Measurements from ENCODE around the gene OSBPL6. TPM values are rescaled to one million over a fixed set of nuclear protein-coding genes. Genes with fewer than 3 reads are reported as not detected.

Gene OSBPL6
- total and polyA plus RNA-seq, 2 of the 13 experiments (the other 11 are each of a cell fraction or from before 2014, with no cell fraction given), result 0.03 to 0.11 TPM

DNA sequence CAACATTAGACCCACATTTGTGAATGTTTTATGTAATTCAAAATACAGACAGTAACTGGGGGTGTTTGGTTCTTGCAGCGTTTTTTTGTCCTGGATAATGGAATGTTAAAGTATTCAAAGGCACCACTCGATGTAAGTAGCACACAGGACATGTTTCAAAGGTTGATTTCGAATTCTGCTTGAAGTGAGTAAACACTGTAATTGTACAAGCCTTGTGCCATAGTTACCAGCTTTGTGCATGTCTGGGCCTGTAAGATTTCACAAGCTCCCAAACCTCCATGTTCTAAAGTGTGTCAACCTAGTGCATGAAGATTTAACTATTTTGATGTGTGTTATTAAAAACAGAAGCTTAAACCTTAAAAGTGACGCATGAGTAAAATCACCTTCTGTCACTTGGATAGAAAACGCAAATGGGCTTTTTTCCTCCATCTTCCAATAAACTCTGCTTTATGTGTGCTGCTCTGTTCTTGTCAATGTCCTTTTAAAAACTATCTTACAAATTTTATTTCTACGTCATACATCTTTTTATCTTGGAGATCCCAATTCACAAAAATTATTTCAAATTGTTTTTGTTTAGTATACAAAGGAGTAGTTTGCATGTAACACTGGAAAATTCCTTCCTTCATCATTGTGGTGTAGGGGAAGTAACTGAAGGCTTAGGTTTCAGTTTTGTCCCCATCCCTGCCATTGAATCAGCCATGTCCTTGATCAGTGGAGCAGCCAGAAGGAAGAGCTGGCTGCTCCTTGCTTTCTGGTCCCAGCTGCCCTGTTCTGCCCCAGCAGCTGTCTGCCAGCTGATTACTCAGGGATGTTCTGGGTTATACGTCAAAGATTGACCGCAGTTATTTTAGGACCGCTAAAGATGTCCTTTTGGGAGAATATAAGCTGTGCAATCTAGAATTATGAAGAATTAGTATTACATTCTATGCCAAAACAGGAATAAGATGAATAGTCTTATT, 137.4 kb downstream of the OSBPL6 start (continued):
- TF ChIP-seq HOXA7 (CRISPR knock-in tag; IDR thresholded peaks at IDR 0.05) (no peak), ZNF503 (CRISPR knock-in tag; IDR thresholded peaks at IDR 0.05) (no peak), CENPX (CRISPR knock-in tag; IDR thresholded peaks at IDR 0.05) (no peak), BHLHE40 (IDR thresholded peaks at IDR 0.05; ENCODE audit: low read length) (no peak), ZFP36L1 (CRISPR knock-in tag; IDR thresholded peaks at IDR 0.05) (no peak), TCF7 (IDR thresholded peaks at IDR 0.05; ENCODE audit: low read depth) (0 out of 2 replicates have a peak, but pooled peaks have one; percentile 12), CHD2 (IDR thresholded peaks at IDR 0.05; ENCODE audit: low read depth, low read length) (no peak), MLLT10 (CRISPR knock-in tag; IDR thresholded peaks at IDR 0.05) (no peak), ATF7 (IDR thresholded peaks at IDR 0.05) (no peak), ATF7 (CRISPR knock-in tag; IDR thresholded peaks at IDR 0.05) (no peak), PITX1 (CRISPR knock-in tag; IDR thresholded peaks at IDR 0.05) (no peak), ZBTB21 (CRISPR knock-in tag; IDR thresholded peaks at IDR 0.05) (no peak), ZGPAT (CRISPR knock-in tag; IDR thresholded peaks at IDR 0.05) (no peak), ZNF644 (CRISPR knock-in tag; IDR thresholded peaks at IDR 0.05; ENCODE audit: low read depth) (peak; percentile 51), HNF1A (IDR thresholded peaks at IDR 0.05; ENCODE audit: low read depth) (no peak), HNF1A (CRISPR knock-in tag; IDR thresholded peaks at IDR 0.05; ENCODE audit: borderline replicate concordance) (no peak), ZNF605 (CRISPR knock-in tag; IDR thresholded peaks at IDR 0.05) (no peak), SP1 (IDR thresholded peaks at IDR 0.05) (no peak), SP1 (CRISPR knock-in tag; IDR thresholded peaks at IDR 0.05) (no peak), ZNF225 (CRISPR knock-in tag; IDR thresholded peaks at IDR 0.05) (no peak), SNAPC5 (CRISPR knock-in tag; IDR thresholded peaks at IDR 0.05; ENCODE audit: borderline replicate concordance) (no peak), CBX2 (IDR thresholded peaks at IDR 0.05; ENCODE audit: low read depth, low read length) (no peak), CBX2 (CRISPR knock-in tag; IDR thresholded peaks at IDR 0.05; ENCODE audit: low read depth) (no peak)
- TF ChIP-seq, protein P1, sequence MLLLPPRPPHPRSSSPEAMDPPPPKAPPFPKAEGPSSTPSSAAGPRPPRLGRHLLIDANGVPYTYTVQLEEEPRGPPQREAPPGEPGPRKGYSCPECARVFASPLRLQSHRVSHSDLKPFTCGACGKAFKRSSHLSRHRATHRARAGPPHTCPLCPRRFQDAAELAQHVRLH (CRISPR knock-in tag; IDR thresholded peaks at IDR 0.05; ENCODE audit: borderline replicate concordance, low read depth), result no peak
